Tibial artery (tissue), 4 donors: Measurements from ENCODE around the gene POLR2E.
"Not testable (repeated sequence)": the region's sequence is repeated elsewhere in the genome, so short reads cannot be mapped to it uniquely, and the experiment has no call there.

Experiments used
- DNase-seq, 2 donors: peaks; one replicate each; pipeline ENCODE4 v3.0.0-alpha.2; 2019
- H3K27ac ChIP-seq, 2 donors: fragments of 200-600 bp; sonication (generic) in 1 of 2; 1 replicate in 1 of 2; 2 replicates in 1 of 2; pipeline ENCODE4 v1.5.1; 2018 to 2019; ENCODE audit warnings: mild to moderate bottlenecking in 1 of 2
- H3K27me3 ChIP-seq, 2 donors: fragments of 200-600 bp; sonication (generic) in 1 of 2; one replicate each; pipeline versions ENCODE4 v1.5.1 to v1.6.0; 2016 to 2019
- H3K36me3 ChIP-seq, 3 donors: fragments of 200-600 bp; sonication (generic) in 2 of 3; one replicate each; pipeline ENCODE4 v1.5.1; 2016 to 2019; ENCODE audit warnings: mild to moderate bottlenecking in 2 of 3
- H3K4me1 ChIP-seq, 4 donors: fragments of 200-600 bp; sonication (generic) in 2 of 4; 1 replicate in 3 of 4; 2 replicates in 1 of 4; pipeline ENCODE4 v1.5.1; 2016 to 2019
- H3K4me3 ChIP-seq, 2 donors: fragments of 200-600 bp; sonication (generic) in 1 of 2; 1 replicate in 1 of 2; 2 replicates in 1 of 2; pipeline ENCODE4 v1.5.1; 2018 to 2019; ENCODE audit warnings: mild to moderate bottlenecking in 2 of 2
- H3K9me3 ChIP-seq, 3 donors: fragments of 200-600 bp; sonication (generic) in 1 of 3; one replicate each; pipeline ENCODE4 v1.5.1; 2016 to 2019
- CTCF ChIP-seq, 2 experiments: fragments of 200-600 bp in 1 of 2; fragments of 450-650 bp in 1 of 2; IDR thresholded peaks; one replicate each; pipeline ENCODE4 v1.5.1; 2017 to 2019; ENCODE audit warnings: antibody characterized with exemption in 2 of 2, mild to moderate bottlenecking in 1 of 2, moderate library complexity in 1 of 2
- intact Hi-C: fragments of 100-400 bp; cut with DNase I; formaldehyde crosslinking; loops from one replicate; pipeline ENCODE4 v1.15.0; 2023; ENCODE audit warnings: low total_unique reads

The POLR2E gene

GRCh38 chr19:1129535-1129934 lies 34.4 kb upstream of the POLR2E start:
- no peaks in the 10 kb centered on the region for H3K9me3 ChIP-seq
- H3K4me3 ChIP-seq: no peak overlapping the region
- intact Hi-C loops: no loop called here
- H3K4me1 ChIP-seq: peaks cover 0 to 67% (median 55%) of the 10 kb centered on the region in 4 donors
- DNase-seq: no peak
- no peak for TF ChIP-seq CTCF (IDR thresholded peaks at IDR 0.05)
- H3K27me3 ChIP-seq: no peaks in the 10 kb centered on the region
- peaks cover 4 to 35% (median 23%) of the 10 kb centered on the region in 3 donors for H3K36me3 ChIP-seq
- H3K27ac ChIP-seq: peak overlapping the region in 1 of 2 donors; percentile 1

GRCh38 chr19:1129084-1129483 lies 33.9 kb upstream of the POLR2E start:
- Histone ChIP-seq H3K27ac (peak overlapping the region in 1 of 2 donors; percentile 1), H3K4me1 (peaks cover 0 to 67% (median 57%) of the 10 kb centered on the region in 4 donors), H3K36me3 (peaks cover 4 to 40% (median 28%) of the 10 kb centered on the region in 3 donors)
- H3K4me3 ChIP-seq, H3K27me3 ChIP-seq, intact Hi-C loops, DNase-seq, H3K9me3 ChIP-seq: not testable (repeated sequence)

DNA sequence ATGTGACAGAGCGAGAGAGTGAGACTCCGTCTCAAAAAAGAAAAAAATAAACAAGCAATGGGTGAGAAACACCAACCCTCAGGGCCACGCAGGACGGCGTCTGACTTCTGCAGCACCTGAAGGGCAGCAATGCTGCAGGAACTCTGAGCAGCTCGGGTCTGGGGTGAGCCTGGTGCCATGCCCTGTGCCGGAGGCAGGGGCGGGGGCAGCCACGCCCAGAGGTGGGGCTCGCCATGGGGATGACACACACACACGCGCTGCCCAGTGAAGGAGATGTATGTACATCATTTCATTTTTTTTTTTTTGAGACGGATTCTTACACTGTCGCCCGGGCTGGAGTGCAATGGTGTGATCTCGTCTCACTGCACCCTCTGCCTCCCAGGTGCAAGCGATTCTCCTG lies 32.9 kb upstream of the POLR2E start:
- DNase-seq: no peak
- no peaks in the 10 kb centered on the region for H3K27me3 ChIP-seq
- no peak overlapping the region for H3K4me3 ChIP-seq
- H3K36me3 ChIP-seq: peaks cover 4 to 49% (median 37%) of the 10 kb centered on the region in 3 donors
- intact Hi-C loops: no loop called here
- no peak for TF ChIP-seq CTCF (IDR thresholded peaks at IDR 0.05)
- no peak overlapping the region for H3K27ac ChIP-seq
- H3K9me3 ChIP-seq: no peaks in the 10 kb centered on the region
- H3K4me1 ChIP-seq: peaks cover 0 to 62% (median 54%) of the 10 kb centered on the region in 4 donors

- intact Hi-C loops: no loop called here
- Histone ChIP-seq H3K36me3 (peaks cover 12 to 59% (median 47%) of the 10 kb centered on the region in 3 donors), H3K9me3 (no peaks in the 10 kb centered on the region), H3K27ac (peak overlapping the region in 1 of 2 donors; percentile 64), H3K4me1 (peaks cover 0 to 53% (median 47%) of the 10 kb centered on the region in 4 donors), H3K27me3 (no peaks in the 10 kb centered on the region), H3K4me3 (no peak overlapping the region)
- DNase-seq: no peak
- TF ChIP-seq CTCF (IDR thresholded peaks at IDR 0.05): no peak
Observed at GRCh38 chr19:1126984-1127760, 32.0 kb upstream of the POLR2E start.

- intact Hi-C loops: no loop called here
- no peak for TF ChIP-seq CTCF (IDR thresholded peaks at IDR 0.05)
- Histone ChIP-seq H3K27ac (peak overlapping the region; percentile 49 to 64), H3K4me1 (peaks cover 0 to 40% (median 37%) of the 10 kb centered on the region in 4 donors), H3K4me3 (no peak overlapping the region), H3K27me3 (no peaks in the 10 kb centered on the region), H3K9me3 (no peaks in the 10 kb centered on the region), H3K36me3 (peaks cover 24 to 72% (median 60%) of the 10 kb centered on the region in 3 donors)
- DNase-seq: peak in 1 of 2 donors; percentile 22
Observed at GRCh38 chr19:1125601-1126467, 30.7 kb upstream of the POLR2E start.
